CD8-positive, alpha-beta memory T cell (primary cell): ENCODE data around the gene ITPK1. TPM values are rescaled to one million over a fixed set of nuclear protein-coding genes. Genes with fewer than 3 reads are reported as not detected.
"Not testable (repeated sequence)": the region's sequence is repeated elsewhere in the genome, so short reads cannot be mapped to it uniquely, and the experiment has no call there.

ENCODE experiments used
- CTCF ChIA-PET: fragments of 350-600 bp; sonication (Branson Sonifier 250); formaldehyde crosslinking; loops from one replicate; lab custom pipeline; 2021; ENCODE audit warnings: antibody characterized with exemption; lab: Charles Lee
- POLR2A ChIA-PET: fragments of 350-600 bp; sonication (Branson Sonifier 250); formaldehyde crosslinking; loops from one replicate; lab custom pipeline; 2021; ENCODE audit warnings: antibody characterized with exemption; lab: Charles Lee
- DNase-seq, 5 donors: peaks; one replicate each; pipeline versions ENCODE4 v3.0.0 to v3.0.0-alpha.2; 2020 to 2022; ENCODE audit warnings: mixed read lengths in 1 of 5
- H3K27ac ChIP-seq: one replicate; pipeline ENCODE4 v1.7.0; 2013; ENCODE audit warnings: low read depth, mild to moderate bottlenecking, low read length, moderate library complexity
- H3K27me3 ChIP-seq: 2 replicates; pipeline ENCODE4 v1.7.0; 2013; ENCODE audit warnings: low read length, mild to moderate bottlenecking; ENCODE audit not compliant: insufficient read depth, poor library complexity, severe bottlenecking
- H3K36me3 ChIP-seq: 2 replicates; pipeline ENCODE4 v1.7.0; 2013; ENCODE audit warnings: mild to moderate bottlenecking, low read length, moderate library complexity; ENCODE audit not compliant: insufficient read depth
- H3K4me1 ChIP-seq: 2 replicates; pipeline ENCODE4 v1.7.0; 2013; ENCODE audit warnings: mild to moderate bottlenecking, low read length, moderate library complexity; ENCODE audit not compliant: insufficient read depth
- H3K4me3 ChIP-seq: 2 replicates; pipeline ENCODE4 v1.7.0; 2013; ENCODE audit warnings: mild to moderate bottlenecking, low read length
- H3K9me3 ChIP-seq: 2 replicates; pipeline ENCODE4 v1.7.0; 2013; ENCODE audit warnings: mild to moderate bottlenecking, low read length
- H3K27ac Mint-ChIP-seq, 8 donors: one replicate each; pipeline ENCODE4 v1.8.0; 2020 to 2021; ENCODE audit warnings: mixed read lengths in 8 of 8, mild to moderate bottlenecking in 6 of 8, inconsistent platforms in 3 of 8, moderate library complexity in 3 of 8
- H3K27me3 Mint-ChIP-seq, 2 donors: one replicate each; pipeline ENCODE4 v1.8.0; 2020 to 2021; ENCODE audit warnings: mixed read lengths in 2 of 2, mild to moderate bottlenecking in 1 of 2, moderate library complexity in 1 of 2
- H3K36me3 Mint-ChIP-seq, 3 donors: one replicate each; pipeline ENCODE4 v1.8.0; 2020 to 2021; ENCODE audit warnings: mixed read lengths in 3 of 3, inconsistent platforms in 1 of 3, mild to moderate bottlenecking in 1 of 3
- H3K4me1 Mint-ChIP-seq, 3 donors: one replicate each; pipeline ENCODE4 v1.8.0; 2020 to 2021; ENCODE audit warnings: mixed read lengths in 3 of 3, inconsistent platforms in 1 of 3, mild to moderate bottlenecking in 1 of 3
- H3K4me3 Mint-ChIP-seq, 7 donors: one replicate each; pipeline ENCODE4 v1.8.0; 2020 to 2021; ENCODE audit warnings: mixed read lengths in 7 of 7, mild to moderate bottlenecking in 6 of 7, moderate library complexity in 4 of 7, inconsistent platforms in 2 of 7
- H3K9me3 Mint-ChIP-seq, 5 donors: one replicate each; pipeline ENCODE4 v1.8.0; 2020 to 2022; ENCODE audit warnings: mixed read lengths in 5 of 5, mild to moderate bottlenecking in 3 of 5, moderate library complexity in 2 of 5, inconsistent platforms in 1 of 5
- polyA plus RNA-seq: library from polyadenylated mRNA; unstranded; fragments of 300-500 nt; fragmentation: Illumina TruSeq; gene quantifications from one replicate; pipeline ENCODE4 v1.2.3, GENCODE V29; 2021
- total RNA-seq, 2 experiments: library from RNA; stranded (reverse); gene quantifications; one replicate each; pipeline ENCODE4 v1.2.3, GENCODE V29; 2021

The ITPK1 gene
- total and polyA plus RNA-seq, 3 experiments from 2014 or later, result 40.4 to 75.1 (median 66.1) TPM

DNA sequence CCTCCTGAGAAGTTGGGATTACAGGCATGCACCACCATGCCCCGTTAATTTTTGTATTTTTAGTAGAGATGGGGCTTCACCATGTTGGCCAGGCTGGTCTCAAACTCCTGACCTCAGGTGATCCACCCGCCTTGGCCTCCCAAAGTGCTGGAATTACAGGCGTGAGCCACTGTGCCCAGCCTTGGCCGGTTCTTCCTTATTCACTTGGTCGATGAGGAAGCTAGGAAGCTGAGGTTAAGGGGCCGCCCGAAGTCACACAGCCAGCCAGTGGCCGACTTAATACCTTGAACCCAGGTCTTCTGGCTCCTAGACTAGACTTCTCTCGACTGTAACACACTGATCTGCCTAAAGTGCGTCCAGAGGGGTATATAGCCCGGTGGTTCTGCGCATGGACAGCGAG, 20.8 kb upstream of the ITPK1 start:
- H3K27me3 Mint-ChIP-seq, DNase-seq, H3K4me1 Mint-ChIP-seq, H3K9me3 ChIP-seq, H3K4me3 Mint-ChIP-seq, H3K27ac Mint-ChIP-seq, H3K4me1 ChIP-seq, H3K9me3 Mint-ChIP-seq, H3K4me3 ChIP-seq, H3K27ac ChIP-seq, H3K27me3 ChIP-seq, H3K36me3 Mint-ChIP-seq, H3K36me3 ChIP-seq, POLR2A ChIA-PET: not testable (repeated sequence)
- CTCF ChIA-PET, result interaction anchor here (8.8 kb wide), 1 partner anchor 23 kb away, joined by 81 read pairs; the partner anchor contains the start of gene ITPK1

DNA sequence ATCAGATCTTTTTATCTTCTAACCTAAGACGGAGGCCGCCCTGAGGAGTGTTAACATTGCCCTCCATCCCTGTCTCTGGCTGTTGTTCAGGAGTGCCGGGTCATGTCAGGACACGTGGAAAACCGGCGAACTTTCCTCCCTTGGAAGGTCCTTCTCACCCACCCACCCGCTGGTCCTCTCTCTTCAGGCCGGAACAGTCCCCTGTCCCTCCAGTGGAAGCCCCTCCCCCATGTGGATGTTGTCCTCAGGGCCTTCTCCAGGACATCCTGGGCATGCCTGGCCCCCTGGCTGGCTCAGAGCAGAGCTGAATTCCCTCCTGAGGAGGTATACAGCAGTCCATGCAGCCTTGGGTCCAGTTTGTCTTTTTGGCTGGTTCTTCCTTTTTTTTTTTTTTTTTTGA, 20.3 kb upstream of the ITPK1 start:
- Mint-ChIP-seq H3K4me3 (no peak overlapping the region), H3K4me1 (peaks cover 2 to 5% (median 5%) of the 10 kb centered on the region in 3 donors), H3K27ac (no peak overlapping the region), H3K9me3 (no peaks in the 10 kb centered on the region), H3K36me3 (no peaks in the 10 kb centered on the region), H3K27me3 (no peaks in the 10 kb centered on the region)
- Histone ChIP-seq H3K36me3 (no peaks in the 10 kb centered on the region), H3K27ac (no peak overlapping the region), H3K9me3 (no peaks in the 10 kb centered on the region), H3K4me1 (no peaks in the 10 kb centered on the region), H3K4me3 (no peak overlapping the region), H3K27me3 (no peaks in the 10 kb centered on the region)
- CTCF ChIA-PET, result interaction anchor here (8.8 kb wide), 1 partner anchor 23 kb away, joined by 81 read pairs; the partner anchor contains the start of gene ITPK1
- no peak for DNase-seq
- POLR2A ChIA-PET, result no interaction called here

DNA sequence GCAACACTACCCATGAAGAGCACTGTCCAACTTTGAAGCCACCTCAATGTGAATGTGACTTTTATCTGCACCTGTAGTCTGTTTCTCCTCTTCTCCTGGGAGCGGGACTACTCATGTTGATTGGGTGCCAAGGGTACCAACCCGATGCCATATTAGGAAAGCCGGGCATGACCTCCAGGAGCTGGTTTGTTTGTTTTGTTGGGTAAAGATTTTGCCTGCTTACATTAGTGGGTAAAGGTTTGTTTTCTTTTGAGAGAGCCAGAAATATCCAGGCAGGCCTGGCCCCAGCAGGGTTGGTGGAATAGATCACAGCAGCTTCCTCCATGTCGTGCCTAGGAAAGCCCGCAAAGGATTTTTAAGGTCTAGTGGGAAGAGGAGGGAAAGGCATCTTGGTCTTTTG, 19.7 kb upstream of the ITPK1 start:
- CTCF ChIA-PET, result interaction anchor here (8.8 kb wide), 1 partner anchor 22 kb away, joined by 81 read pairs; the partner anchor contains the start of gene ITPK1
- Mint-ChIP-seq H3K27ac (no peak overlapping the region), H3K36me3 (no peaks in the 10 kb centered on the region), H3K27me3 (no peaks in the 10 kb centered on the region), H3K4me3 (no peak overlapping the region), H3K4me1 (peaks cover 2 to 5% (median 5%) of the 10 kb centered on the region in 3 donors), H3K9me3 (no peaks in the 10 kb centered on the region)
- Histone ChIP-seq H3K4me1 (no peaks in the 10 kb centered on the region), H3K36me3 (no peaks in the 10 kb centered on the region), H3K27ac (no peak overlapping the region), H3K9me3 (no peaks in the 10 kb centered on the region), H3K27me3 (no peaks in the 10 kb centered on the region), H3K4me3 (no peak overlapping the region)
- no peak for DNase-seq
- POLR2A ChIA-PET, result no interaction called here

DNA sequence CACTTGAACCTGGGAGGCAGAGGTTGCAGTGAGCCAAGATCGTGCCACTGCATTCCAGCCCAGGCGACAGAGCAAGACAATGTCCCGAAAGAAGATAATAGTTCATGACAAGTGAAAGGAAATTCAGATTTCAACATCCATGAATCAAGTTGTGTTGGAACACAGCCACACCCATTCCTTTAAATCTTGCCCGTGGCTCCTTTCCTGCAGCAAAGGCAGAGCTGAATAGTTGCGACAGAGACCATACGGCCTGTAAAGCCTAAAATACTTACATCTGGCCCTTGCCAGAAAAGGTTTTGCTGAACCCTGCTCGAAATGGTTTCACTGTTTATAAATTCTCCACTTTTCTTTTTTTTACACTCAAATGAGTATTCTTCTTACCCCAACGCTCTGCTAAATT, 17.7 kb upstream of the ITPK1 start:
- Histone ChIP-seq H3K36me3 (no peaks in the 10 kb centered on the region), H3K27ac (no peak overlapping the region), H3K4me1 (no peaks in the 10 kb centered on the region), H3K9me3 (no peaks in the 10 kb centered on the region), H3K4me3 (no peak overlapping the region), H3K27me3 (no peaks in the 10 kb centered on the region)
- ChIA-PET POLR2A (interaction anchor here (1.3 kb wide), 1 partner anchor 20 kb away, joined by 6 read pairs; no protein-coding TSS in a partner anchor), CTCF (interaction anchor here (1.2 to 4.8 kb wide), 6 partner anchors 17 to 182 kb away, joined by 3 to 71 read pairs (median 14); partner anchors contain the start of gene ITPK1)
- H3K4me3 Mint-ChIP-seq, result no peak overlapping the region
- no peaks in the 10 kb centered on the region for H3K4me1 Mint-ChIP-seq
- H3K27ac Mint-ChIP-seq, result no peak overlapping the region
- H3K36me3 Mint-ChIP-seq, result no peaks in the 10 kb centered on the region
- peaks cover 0 to 2% of the 10 kb centered on the region in 2 donors for H3K27me3 Mint-ChIP-seq
- no peaks in the 10 kb centered on the region for H3K9me3 Mint-ChIP-seq
- DNase-seq, result no peak

DNA sequence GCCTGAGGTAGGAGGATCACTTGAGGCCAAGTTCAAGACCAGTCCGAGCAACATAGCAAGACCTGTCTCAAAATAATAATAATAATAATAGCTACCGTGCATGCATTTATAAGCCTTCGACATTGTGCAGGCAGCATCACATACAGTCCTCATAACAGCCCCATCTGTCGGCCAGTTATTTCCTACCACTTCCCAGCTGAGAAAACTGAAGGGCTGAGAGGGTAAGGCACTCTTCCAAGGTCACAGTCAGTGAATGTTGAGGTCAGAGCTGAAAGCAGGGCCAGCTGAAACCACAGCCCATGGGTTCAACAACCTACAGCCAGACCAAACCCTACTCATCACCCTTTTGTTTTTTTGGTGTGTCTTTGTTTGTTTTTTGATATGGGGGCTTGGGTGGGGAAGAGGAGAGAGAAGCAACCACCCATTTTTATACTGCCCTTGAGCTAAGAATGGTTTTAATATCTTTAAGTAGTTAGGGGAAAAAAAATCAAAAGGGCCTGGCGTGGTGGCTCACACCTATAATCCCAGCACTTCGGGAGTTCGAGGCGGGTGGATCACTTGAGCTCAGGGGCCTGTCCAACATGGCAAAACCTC, 16.8 kb upstream of the ITPK1 start:
- Histone ChIP-seq H3K27me3 (no peaks in the 10 kb centered on the region), H3K36me3 (no peaks in the 10 kb centered on the region), H3K27ac (no peak overlapping the region), H3K9me3 (no peaks in the 10 kb centered on the region), H3K4me1 (no peaks in the 10 kb centered on the region), H3K4me3 (no peak overlapping the region)
- H3K36me3 Mint-ChIP-seq, result peaks cover 0 to 1% (median 0%) of the 10 kb centered on the region in 3 donors
- H3K27ac Mint-ChIP-seq, result peak overlapping the region in 1 of 8 donors; percentile 22
- DNase-seq, result peak in 4 of 5 donors; percentile 3 to 53 (median 22)
- peaks cover 2 to 3% of the 10 kb centered on the region in 2 donors for H3K27me3 Mint-ChIP-seq
- CTCF ChIA-PET, result interaction anchor here (0.7 to 4.8 kb wide), 18 partner anchors 12 to 181 kb away, joined by 3 to 71 read pairs (median 5); partner anchors contain the start of gene ITPK1
- H3K9me3 Mint-ChIP-seq, result no peaks in the 10 kb centered on the region
- no peak overlapping the region for H3K4me3 Mint-ChIP-seq
- POLR2A ChIA-PET, result interaction anchor here (0.7 to 1.3 kb wide), 2 partner anchors 19 to 21 kb away, joined by 3 to 6 read pairs; no protein-coding TSS in a partner anchor
- no peaks in the 10 kb centered on the region for H3K4me1 Mint-ChIP-seq

DNA sequence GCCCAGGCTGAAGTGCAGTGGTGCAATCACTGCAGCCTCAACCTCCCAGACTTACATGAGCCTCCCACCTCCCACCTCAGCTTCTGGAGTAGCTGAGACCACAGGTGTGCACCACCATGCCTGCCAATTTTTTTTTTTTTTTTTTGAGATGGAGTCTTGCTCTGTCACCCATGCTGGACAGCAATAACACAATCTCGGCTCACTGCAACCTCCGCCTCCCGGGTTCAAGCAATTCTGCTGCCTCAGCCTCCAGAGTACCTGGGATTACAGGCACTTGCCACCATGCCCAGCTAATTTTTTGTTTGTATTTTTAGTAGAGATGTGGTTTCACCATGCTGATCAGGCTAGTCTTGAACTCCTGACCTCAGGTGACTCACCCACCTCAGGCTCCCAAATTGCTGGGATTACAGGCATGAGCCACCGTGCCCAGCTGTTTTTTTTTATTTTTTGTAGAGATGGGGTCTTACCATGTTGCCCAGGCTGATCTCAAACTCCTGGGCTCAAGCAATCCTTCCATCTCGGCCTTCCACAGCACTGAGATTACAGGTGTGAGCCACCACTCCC, 15.6 kb upstream of the ITPK1 start:
- H3K27me3 ChIP-seq, POLR2A ChIA-PET, H3K27ac Mint-ChIP-seq, H3K36me3 Mint-ChIP-seq, H3K4me3 ChIP-seq, H3K4me1 ChIP-seq, H3K27me3 Mint-ChIP-seq, H3K4me3 Mint-ChIP-seq, H3K9me3 Mint-ChIP-seq, H3K4me1 Mint-ChIP-seq, H3K9me3 ChIP-seq, H3K36me3 ChIP-seq, H3K27ac ChIP-seq, DNase-seq: not testable (repeated sequence)
- CTCF ChIA-PET, result interaction anchor here (0.5 to 4.8 kb wide), 16 partner anchors 11 to 339 kb away, joined by 3 to 71 read pairs (median 5); partner anchors contain the start of gene ITPK1

DNA sequence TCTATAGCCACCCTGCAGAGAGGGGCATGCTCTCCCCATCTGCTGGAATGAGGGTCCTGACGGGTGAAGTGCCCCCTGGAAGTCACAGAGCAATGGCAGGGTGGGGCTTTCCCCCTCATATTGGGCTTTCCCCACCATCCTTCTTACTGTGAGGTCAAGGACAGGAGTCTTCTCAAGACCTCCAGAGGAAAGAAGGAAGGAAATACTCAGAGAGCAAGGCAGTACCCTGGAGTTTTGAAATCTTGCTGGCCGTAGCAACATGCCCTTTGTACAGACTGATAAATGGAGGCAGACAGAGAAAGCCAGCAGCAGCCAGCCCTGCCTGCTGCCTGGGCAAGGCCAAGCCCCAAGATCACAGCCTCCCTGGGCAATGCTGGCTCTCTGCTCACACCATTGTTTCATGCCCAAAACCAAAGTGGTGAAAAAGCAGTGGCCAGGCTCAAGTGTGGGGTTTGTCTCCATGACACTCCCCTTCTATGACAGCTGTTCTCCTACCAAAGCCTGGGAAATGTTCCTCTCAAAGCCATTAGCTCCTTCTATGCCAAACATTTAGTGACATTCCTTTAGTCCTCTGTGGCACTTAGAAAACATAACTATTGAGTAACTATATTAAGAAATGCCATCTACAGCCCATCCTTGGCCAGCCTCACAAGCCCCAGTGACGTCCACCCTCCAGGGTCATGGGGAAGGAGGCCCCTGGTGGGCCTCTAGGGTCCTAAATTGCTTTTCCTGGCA, 13.2 kb upstream of the ITPK1 start:
- POLR2A ChIA-PET, result no interaction called here

More for the DNA sequence above, 13.2 kb upstream of the ITPK1 start:
- Mint-ChIP-seq H3K36me3 (peaks cover 0 to 1% (median 0%) of the 10 kb centered on the region in 3 donors), H3K27ac (no peak overlapping the region), H3K4me3 (no peak overlapping the region), H3K27me3 (peaks cover 2 to 3% of the 10 kb centered on the region in 2 donors), H3K9me3 (no peaks in the 10 kb centered on the region), H3K4me1 (no peaks in the 10 kb centered on the region)
- H3K36me3 ChIP-seq, result no peaks in the 10 kb centered on the region
- no peaks in the 10 kb centered on the region for H3K4me1 ChIP-seq
- no peak overlapping the region for H3K4me3 ChIP-seq
- no peak overlapping the region for H3K27ac ChIP-seq
- H3K9me3 ChIP-seq, result no peaks in the 10 kb centered on the region
- DNase-seq, result no peak
- CTCF ChIA-PET, result no interaction called here
- H3K27me3 ChIP-seq, result no peaks in the 10 kb centered on the region
